GM20431 (cell line): ENCODE measurements around the gene VWA3B.
"Not testable (repeated sequence)": the region's sequence is repeated elsewhere in the genome, so short reads cannot be mapped to it uniquely, and the experiment has no call there.

Experiments
- in situ Hi-C: fragments of 300-500 bp; cut with MseI, MboI; formaldehyde crosslinking; loops from one replicate; pipeline ENCODE4 v1.15.0; 2020; ENCODE audit warnings: low sequenced_read_pairs; ENCODE audit not compliant: unreplicated experiment

Gene VWA3B

DNA sequence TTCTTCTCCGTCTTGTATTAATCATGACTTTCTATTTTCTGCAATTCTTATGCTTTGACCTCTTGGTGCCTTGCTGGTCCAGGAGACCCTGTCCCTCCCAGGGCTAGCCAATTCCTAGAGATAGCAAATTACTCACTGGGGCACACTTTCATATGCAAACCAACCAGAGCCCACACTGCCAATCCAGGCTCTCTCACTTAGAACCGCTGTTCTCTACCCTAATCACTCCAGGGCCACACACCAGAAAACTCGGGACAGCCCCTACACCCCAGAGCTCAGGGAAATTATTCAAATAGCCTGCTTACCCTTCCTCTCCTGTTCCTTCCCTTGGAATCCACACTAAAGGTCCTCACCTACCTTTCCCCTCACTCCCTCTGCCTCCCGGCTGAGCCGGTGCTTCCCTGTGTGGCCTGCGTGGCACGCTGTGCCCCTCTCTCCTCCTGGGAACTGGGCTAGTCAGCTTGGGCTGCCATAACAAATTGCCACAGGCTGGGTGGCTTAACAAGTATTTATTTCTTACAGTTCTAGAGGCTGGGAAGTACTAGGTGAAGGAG, 41.7 kb downstream of the VWA3B start:
- in situ Hi-C loops = no loop called here

DNA sequence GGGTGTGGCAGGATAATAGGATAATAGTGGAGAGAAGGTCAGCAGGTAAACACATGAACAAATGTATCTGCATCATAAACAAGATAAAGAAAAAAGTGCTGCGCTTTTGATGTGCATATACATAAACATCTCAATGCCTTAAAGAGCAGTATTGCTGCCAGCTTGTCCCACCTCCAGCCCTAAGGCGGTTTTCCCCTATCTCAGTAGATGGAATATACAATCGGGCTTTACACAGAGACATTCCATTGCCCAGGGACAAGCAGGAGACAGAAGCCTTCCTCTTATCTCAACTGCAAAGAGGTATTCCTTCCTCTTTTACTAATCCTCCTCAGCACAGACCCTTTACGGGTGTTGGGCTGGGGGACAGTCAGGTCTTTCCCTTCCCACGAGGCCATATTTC, 43.1 kb downstream of the VWA3B start:
- in situ Hi-C loops = not testable (repeated sequence)

- in situ Hi-C loops = no loop called here
Observed at GRCh38 chr2:98134172-98135005, 47.4 kb downstream of the VWA3B start.

- in situ Hi-C loops = no loop called here
Observed at GRCh38 chr2:98137196-98137595, 50.2 kb downstream of the VWA3B start.

- in situ Hi-C loops = not testable (repeated sequence)
Observed at GRCh38 chr2:98138978-98139377, 52.0 kb downstream of the VWA3B start.

- in situ Hi-C loops = no loop called here
Observed at GRCh38 chr2:98140210-98140609, 53.2 kb downstream of the VWA3B start.

- in situ Hi-C loops = no loop called here
Observed at GRCh38 chr2:98142106-98142791, 55.3 kb downstream of the VWA3B start.

DNA sequence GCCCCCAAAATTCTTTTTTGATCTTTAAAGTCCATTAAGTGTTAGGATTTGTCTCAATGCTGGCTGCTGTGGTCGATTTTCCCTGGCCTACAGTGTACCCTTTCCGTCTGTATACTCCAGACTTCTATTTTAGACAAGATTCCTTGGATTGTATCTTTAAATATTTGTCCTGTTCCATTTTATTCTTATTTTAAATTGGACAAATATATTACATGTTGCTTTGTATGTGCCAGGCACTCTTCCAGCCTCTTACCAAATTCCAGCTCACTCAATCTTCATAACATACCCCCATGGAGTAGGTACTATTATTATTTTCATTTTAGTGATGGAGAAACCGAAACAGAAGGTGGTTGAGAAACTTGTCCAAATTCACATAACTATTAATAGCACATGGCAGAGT, 58.1 kb downstream of the VWA3B start:
- in situ Hi-C loops = no loop called here

- in situ Hi-C loops = not testable (repeated sequence)
Observed at GRCh38 chr2:98147900-98148299, 60.9 kb downstream of the VWA3B start.

GRCh38 chr2:98148595-98149332, 61.8 kb downstream of the VWA3B start:
- in situ Hi-C loops = no loop called here

GRCh38 chr2:98149333-98149697, 62.3 kb downstream of the VWA3B start:
- in situ Hi-C loops = no loop called here

DNA sequence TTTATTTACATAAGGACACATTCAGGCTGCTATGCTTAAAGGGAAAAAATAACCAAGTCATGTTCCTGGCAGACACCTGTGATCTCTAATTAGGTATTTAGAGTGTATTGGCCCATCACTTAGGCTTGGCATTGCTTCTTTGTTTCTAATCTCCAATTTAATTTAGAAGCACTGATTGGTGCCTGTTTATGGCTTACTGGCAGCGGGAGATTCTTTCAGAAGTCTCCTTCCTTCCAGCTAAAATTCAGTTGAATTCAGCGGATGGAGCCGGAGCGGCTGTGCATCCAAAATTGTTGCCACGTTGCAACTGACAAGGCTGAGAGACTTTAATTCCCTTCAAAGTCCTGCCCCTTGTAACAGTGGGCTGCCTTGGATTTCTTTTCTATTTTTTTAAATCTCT, 66.5 kb downstream of the VWA3B start:
- in situ Hi-C loops = no loop called here

GRCh38 chr2:98155291-98155690, 68.3 kb downstream of the VWA3B start:
- in situ Hi-C loops = no loop called here

DNA sequence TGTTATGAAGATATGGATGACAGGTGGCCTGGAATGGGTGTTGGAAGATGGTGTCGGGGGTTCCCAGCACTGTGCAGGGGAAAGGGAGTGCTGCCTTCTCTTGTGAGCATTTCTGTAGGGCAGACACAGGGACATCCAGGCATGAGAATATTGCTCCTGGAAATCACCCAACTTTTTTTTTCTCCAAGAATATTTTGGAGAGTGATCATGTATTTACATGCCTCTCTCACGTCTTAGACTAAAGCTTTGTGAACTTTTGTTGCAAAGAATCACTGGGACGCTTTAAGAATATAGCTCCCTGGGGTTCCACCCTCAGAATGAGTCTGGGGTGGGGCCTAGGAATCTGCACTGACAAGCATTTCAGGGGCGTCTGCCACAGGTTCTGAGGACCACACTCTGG, 68.7 kb downstream of the VWA3B start:
- in situ Hi-C loops = no loop called here

- in situ Hi-C loops = no loop called here
Observed at GRCh38 chr2:98156304-98156703, 69.3 kb downstream of the VWA3B start.

GRCh38 chr2:98157557-98157956, 70.6 kb downstream of the VWA3B start:
- in situ Hi-C loops = no loop called here

- in situ Hi-C loops = no loop called here
Observed at GRCh38 chr2:98158305-98158704, 71.3 kb downstream of the VWA3B start.

DNA sequence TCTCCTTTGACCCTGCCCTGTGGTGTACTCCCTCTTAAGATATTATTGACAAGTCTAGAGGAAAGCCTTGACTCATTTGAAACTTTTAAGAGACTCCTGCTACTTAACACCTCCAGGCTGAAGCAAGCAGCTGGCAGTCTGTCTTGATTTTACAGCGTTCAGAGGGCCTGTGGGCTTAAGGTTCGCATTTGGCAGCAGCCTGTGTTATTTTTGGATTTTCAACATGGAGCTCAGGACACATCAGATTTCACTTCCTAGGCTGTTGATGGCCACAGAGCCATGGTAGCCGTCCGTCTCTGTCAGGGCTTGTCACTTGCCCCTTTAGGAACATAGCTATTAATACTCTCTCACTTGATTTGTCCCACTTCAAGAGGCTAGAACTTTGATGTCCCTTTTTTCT, 73.6 kb downstream of the VWA3B start:
- in situ Hi-C loops = no loop called here

- in situ Hi-C loops = no loop called here
Observed at GRCh38 chr2:98161186-98161585, 74.2 kb downstream of the VWA3B start.

GRCh38 chr2:98164256-98164655, 77.3 kb downstream of the VWA3B start:
- in situ Hi-C loops = no loop called here
